GM10266 (cell line): ENCODE results near the gene PLA2G4E.

Experiments used
- DNase-seq: peaks from one replicate; pipeline ENCODE4 v3.0.0; 2012; ENCODE audit errors: extremely low spot score
- TF ChIP-seq, protein P1 (sequence below): IDR thresholded peaks from 2 replicates; pipeline ENCODE4 v1.5.1; 2012; ENCODE audit warnings: mild to moderate bottlenecking, low read depth; ENCODE audit not compliant: control insufficient read depth, insufficient read depth; ENCODE audit errors: missing control alignments

The PLA2G4E gene

DNA sequence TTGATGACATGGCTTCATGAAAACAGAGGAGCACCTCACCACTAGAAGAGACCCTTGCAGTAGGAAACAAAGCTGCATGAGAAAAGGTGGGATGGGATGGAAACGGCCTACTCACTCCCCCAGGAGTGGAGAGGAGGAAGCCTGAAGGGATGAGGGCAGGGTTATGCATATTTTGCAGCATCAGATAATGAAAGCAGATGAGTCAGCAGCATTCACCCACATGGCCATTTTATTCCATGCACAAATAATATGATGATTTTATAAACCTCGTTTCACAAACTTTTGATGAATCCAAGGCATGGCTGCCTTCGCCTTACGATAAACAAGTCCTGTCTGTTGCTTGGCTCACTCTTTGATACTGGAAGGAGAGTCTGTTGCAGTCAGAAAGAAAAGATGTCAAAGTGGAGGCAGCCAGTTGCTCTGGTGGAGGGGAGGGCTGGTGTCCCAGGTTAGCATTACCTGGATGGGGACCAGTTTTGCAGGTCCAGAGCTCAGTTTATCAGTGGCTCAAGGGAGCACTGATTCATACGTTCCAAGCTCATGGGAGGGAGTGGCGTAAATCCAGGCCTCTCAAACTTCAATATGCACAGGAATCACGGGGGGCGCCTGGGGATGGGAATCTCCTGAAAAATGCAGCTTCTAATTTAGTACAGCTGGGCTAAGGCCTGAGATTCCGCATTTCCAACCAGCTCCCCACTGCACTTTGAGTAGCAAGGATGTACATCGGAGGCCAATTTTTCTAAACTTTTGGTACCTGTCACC lies 39.3 kb downstream of the PLA2G4E start:
- TF ChIP-seq, protein P1, sequence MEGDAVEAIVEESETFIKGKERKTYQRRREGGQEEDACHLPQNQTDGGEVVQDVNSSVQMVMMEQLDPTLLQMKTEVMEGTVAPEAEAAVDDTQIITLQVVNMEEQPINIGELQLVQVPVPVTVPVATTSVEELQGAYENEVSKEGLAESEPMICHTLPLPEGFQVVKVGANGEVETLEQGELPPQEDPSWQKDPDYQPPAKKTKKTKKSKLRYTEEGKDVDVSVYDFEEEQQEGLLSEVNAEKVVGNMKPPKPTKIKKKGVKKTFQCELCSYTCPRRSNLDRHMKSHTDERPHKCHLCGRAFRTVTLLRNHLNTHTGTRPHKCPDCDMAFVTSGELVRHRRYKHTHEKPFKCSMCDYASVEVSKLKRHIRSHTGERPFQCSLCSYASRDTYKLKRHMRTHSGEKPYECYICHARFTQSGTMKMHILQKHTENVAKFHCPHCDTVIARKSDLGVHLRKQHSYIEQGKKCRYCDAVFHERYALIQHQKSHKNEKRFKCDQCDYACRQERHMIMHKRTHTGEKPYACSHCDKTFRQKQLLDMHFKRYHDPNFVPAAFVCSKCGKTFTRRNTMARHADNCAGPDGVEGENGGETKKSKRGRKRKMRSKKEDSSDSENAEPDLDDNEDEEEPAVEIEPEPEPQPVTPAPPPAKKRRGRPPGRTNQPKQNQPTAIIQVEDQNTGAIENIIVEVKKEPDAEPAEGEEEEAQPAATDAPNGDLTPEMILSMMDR: no peak

DNA sequence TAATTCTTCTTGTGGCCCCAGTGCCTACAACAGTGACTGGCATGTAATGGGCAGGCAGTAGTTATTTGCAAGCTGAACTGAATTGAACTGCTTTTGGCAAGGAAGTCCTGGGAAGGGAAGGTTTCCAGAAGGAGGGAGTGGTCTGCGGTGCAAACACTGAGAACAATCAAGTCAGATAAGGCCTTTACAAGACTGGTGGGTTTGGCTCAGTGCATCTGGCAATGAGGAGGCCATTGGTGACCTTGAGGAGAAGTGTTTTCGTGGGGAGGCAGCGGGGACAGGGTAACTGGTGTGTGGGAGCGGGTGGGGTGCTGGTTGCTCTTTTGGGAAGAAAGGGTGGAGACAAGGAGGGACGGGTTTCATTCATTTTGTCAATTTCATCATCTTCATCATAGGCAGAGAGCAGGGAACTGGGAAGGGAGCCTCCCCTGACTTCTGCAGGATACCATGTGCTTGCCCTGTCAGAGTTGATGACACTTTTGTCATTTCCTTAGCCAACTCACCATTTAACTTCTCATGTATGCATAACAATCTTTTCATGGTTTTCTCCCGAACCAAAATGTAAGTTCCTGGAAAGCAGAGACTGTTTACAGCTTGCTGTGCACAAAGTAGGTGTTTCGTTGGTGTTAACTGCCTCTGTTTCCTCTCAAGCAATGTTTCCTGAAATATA lies 40.1 kb downstream of the PLA2G4E start:
- no peak for DNase-seq
- TF ChIP-seq, protein P1: no peak

More for the DNA sequence above, 39.3 kb downstream of the PLA2G4E start:
- DNase-seq: no peak

DNA sequence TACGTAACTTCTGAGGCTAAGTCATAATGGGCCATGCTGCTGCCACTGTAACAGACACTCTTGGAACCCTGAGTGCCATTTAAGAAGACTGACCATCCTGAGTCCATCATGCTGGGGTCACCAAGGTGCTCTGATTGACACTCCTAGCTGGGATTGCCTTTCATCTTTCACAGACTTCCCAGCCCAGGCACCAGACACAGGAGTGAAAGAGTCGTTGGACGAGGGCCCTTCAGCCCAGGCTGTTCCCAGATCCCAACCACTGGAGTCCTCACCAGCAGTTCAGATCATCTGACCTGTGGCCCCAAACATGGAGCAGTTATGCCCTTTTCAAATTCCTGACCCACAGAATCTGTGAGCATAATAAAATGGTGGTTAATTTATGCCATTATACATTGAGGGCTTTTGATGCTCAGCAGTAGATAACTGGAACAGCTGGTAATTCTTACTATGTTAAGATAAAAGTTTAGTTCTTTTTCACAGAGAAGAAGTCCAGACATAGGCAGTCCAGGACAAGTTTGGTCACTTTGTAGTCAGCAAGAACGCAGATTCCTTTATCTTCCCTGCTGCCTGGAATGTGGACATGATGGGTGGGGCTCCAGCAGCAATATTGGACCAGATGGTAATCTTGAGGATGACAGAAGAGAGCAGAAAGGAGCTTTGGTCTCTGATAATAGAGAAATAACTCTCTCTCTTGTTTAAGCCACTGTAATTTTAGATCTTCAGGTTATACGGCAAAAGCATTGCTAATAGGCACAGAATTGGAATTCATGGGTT lies 41.2 kb downstream of the PLA2G4E start:
- DNase-seq: no peak
- TF ChIP-seq, protein P1: no peak

DNA sequence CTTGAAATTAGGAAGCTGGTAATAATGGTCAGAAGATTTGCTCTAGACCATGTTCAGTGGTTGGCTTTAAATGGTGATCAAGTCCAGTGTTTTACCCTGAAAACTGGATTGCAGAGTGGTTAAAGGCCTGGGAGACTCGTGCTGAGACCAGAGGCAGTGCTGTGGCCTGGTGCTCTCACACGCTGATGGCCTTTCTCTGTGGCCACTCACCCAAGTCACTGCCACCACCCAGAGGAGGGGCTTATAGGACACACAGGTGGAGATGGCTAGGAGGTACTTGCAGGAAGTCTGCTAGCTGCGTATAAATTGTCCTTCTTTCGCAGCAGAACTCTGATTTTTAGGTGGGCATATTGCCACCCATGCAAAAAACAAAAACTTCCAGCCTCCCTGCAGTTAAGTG lies 42.3 kb downstream of the PLA2G4E start:
- TF ChIP-seq, protein P1: no peak
- no peak for DNase-seq

DNA sequence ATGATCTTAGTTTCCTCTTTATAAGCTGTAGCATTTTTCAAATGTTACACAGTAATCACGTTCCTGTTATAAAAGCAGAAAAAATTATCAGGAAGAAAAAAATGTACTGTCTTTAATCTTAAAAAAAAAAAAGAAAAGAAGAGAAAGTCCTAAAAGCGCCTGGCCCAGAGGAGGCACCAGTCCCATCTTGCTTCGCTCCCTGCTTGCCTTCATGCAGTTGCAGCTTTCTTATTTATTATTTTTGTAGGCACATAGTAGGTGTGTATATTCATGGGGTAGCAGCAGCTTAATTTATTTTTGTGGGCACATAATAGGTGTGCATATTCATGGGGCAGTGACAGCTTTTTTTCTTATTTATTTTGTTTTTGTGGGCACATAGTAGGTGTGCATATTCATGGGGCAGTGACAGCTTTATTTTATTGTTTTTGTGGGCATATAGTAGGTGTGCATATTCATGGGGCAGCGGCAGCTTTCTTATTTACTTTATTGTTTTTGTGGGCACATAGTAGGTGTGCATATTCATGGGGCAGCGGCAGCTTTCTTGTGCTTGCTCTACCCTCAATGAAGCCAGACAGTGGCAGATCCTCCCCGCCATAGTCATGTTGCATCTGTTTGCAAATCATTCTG lies 43.0 kb downstream of the PLA2G4E start:
- DNase-seq: no peak
- TF ChIP-seq, protein P1: no peak

DNA sequence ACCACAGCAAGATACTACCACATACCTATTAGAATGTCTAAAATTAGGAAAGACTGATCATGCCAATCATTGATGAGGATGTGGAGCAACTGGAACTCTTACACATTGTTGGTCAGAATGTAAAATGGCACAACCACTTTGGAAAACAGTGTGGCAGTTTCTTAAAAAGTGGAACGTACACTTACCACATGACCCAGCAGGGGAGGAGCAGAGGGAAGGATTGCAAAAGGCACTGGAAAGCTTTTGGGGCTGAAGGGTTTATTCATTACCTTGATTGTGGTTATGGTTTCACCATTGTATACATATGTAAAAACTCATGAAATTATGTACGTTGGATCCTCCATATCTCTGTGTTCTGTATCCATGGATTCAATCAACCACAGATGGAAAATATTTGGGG lies 45.2 kb downstream of the PLA2G4E start:
- TF ChIP-seq, protein P1: no peak
- DNase-seq: no peak
